Peyer's patch (tissue), 4 donors: ENCODE results near the gene EXOSC10. TPM values are rescaled to one million over a fixed set of nuclear protein-coding genes. Genes with fewer than 3 reads are reported as not detected.
"Not testable (repeated sequence)": the region's sequence is repeated elsewhere in the genome, so short reads cannot be mapped to it uniquely, and the experiment has no call there.

Experiments
- DNase-seq, 3 donors: peaks; one replicate each; pipeline ENCODE4 v3.0.0-alpha.2; 2017 to 2019
- H3K27ac ChIP-seq, 4 donors: fragments of 200-600 bp; sonication (generic); one replicate each; pipeline ENCODE4 v1.5.1; 2016 to 2019
- H3K27me3 ChIP-seq, 2 donors: fragments of 200-600 bp; sonication (generic); one replicate each; pipeline ENCODE4 v1.5.1; 2019
- H3K36me3 ChIP-seq, 3 donors: fragments of 200-600 bp; sonication (generic); one replicate each; pipeline ENCODE4 v1.5.1; 2016 to 2019
- H3K4me1 ChIP-seq, 4 donors: fragments of 200-600 bp; sonication (generic); one replicate each; pipeline ENCODE4 v1.5.1; 2016 to 2019
- H3K4me3 ChIP-seq, 4 donors: fragments of 200-600 bp; sonication (generic); 1 replicate in 3 of 4; 2 replicates in 1 of 4; pipeline ENCODE4 v1.5.1; 2016 to 2019; ENCODE audit warnings: mild to moderate bottlenecking in 1 of 4
- H3K9me3 ChIP-seq, 4 donors: fragments of 200-600 bp; sonication (generic); one replicate each; pipeline ENCODE4 v1.5.1; 2016 to 2019; ENCODE audit warnings: mild to moderate bottlenecking in 1 of 4
- CTCF ChIP-seq, 6 experiments: fragments of 450-650 bp in 4 of 6; fragments of 200-600 bp in 2 of 6; sonication (generic) in 1 of 6; IDR thresholded peaks; one replicate each; pipeline ENCODE4 v1.5.1; 2017 to 2019; ENCODE audit warnings: antibody characterized with exemption in 6 of 6, mild to moderate bottlenecking in 3 of 6, moderate library complexity in 1 of 6
- POLR2A ChIP-seq, 2 donors: fragments of 450-650 bp; IDR thresholded peaks; one replicate each; pipeline ENCODE4 v1.5.1; 2017; ENCODE audit warnings: antibody characterized with exemption in 2 of 2, mild to moderate bottlenecking in 2 of 2, moderate library complexity in 2 of 2
- total RNA-seq, 4 donors: library from RNA; depleted of rRNA; stranded (reverse); fragments of >200 nt; gene quantifications; one replicate each; pipeline ENCODE4 v1.1.0, GENCODE V29; 2016

Gene EXOSC10
- total RNA-seq, 4 donors from 2014 or later, result 55.0 to 152 (median 71.7) TPM

- Histone ChIP-seq H3K36me3 (no peaks in the 10 kb centered on the region), H3K27ac (no peak overlapping the region), H3K4me3 (no peak overlapping the region), H3K9me3 (no peaks in the 10 kb centered on the region), H3K27me3 (no peaks in the 10 kb centered on the region), H3K4me1 (no peaks in the 10 kb centered on the region)
- DNase-seq, result no peak
- no peak for TF ChIP-seq CTCF (IDR thresholded peaks at IDR 0.05)
- no peak for TF ChIP-seq POLR2A (IDR thresholded peaks at IDR 0.05)
Measured at GRCh38 chr1:11042995-11043874, 56.4 kb downstream of the EXOSC10 start.

- Histone ChIP-seq H3K27me3 (no peaks in the 10 kb centered on the region), H3K27ac (no peak overlapping the region), H3K9me3 (no peaks in the 10 kb centered on the region), H3K4me3 (no peak overlapping the region), H3K4me1 (no peaks in the 10 kb centered on the region), H3K36me3 (no peaks in the 10 kb centered on the region)
- no peak for TF ChIP-seq CTCF (IDR thresholded peaks at IDR 0.05)
- TF ChIP-seq POLR2A (IDR thresholded peaks at IDR 0.05), result no peak
- no peak for DNase-seq
Measured at GRCh38 chr1:11042065-11042464, 57.6 kb downstream of the EXOSC10 start.

- TF ChIP-seq POLR2A (IDR thresholded peaks at IDR 0.05), result no peak
- no peak for TF ChIP-seq CTCF (IDR thresholded peaks at IDR 0.05)
- Histone ChIP-seq H3K4me3 (no peak overlapping the region), H3K9me3 (no peaks in the 10 kb centered on the region), H3K4me1 (no peaks in the 10 kb centered on the region), H3K27ac (no peak overlapping the region), H3K27me3 (no peaks in the 10 kb centered on the region), H3K36me3 (no peaks in the 10 kb centered on the region)
- no peak for DNase-seq
Measured at GRCh38 chr1:11041048-11041447, 58.6 kb downstream of the EXOSC10 start.

- H3K27me3 ChIP-seq, H3K27ac ChIP-seq, H3K4me1 ChIP-seq, H3K9me3 ChIP-seq, H3K4me3 ChIP-seq, H3K36me3 ChIP-seq, DNase-seq: not testable (repeated sequence)
Measured at GRCh38 chr1:11040105-11040429, 59.6 kb downstream of the EXOSC10 start.

GRCh38 chr1:11039351-11040104 is 60.1 kb downstream of the EXOSC10 start:
- Histone ChIP-seq H3K36me3 (no peaks in the 10 kb centered on the region), H3K4me1 (no peaks in the 10 kb centered on the region), H3K9me3 (no peaks in the 10 kb centered on the region), H3K4me3 (no peak overlapping the region), H3K27ac (no peak overlapping the region), H3K27me3 (no peaks in the 10 kb centered on the region)
- DNase-seq, result no peak
- TF ChIP-seq POLR2A (IDR thresholded peaks at IDR 0.05) (no peak), CTCF (IDR thresholded peaks at IDR 0.05) (no peak)

- TF ChIP-seq CTCF (IDR thresholded peaks at IDR 0.05) (peak; percentile 83 to 98 (median 94)), POLR2A (IDR thresholded peaks at IDR 0.05) (no peak)
- Histone ChIP-seq H3K27me3 (no peaks in the 10 kb centered on the region), H3K36me3 (no peaks in the 10 kb centered on the region), H3K27ac (no peak overlapping the region), H3K4me1 (no peaks in the 10 kb centered on the region), H3K9me3 (no peaks in the 10 kb centered on the region), H3K4me3 (no peak overlapping the region)
- DNase-seq, result peak; percentile 87 to 95 (median 91)
Measured at GRCh38 chr1:11037740-11038182, 61.9 kb downstream of the EXOSC10 start.

- not testable (repeated sequence) for H3K36me3 ChIP-seq, H3K4me3 ChIP-seq, H3K27ac ChIP-seq, H3K27me3 ChIP-seq, H3K4me1 ChIP-seq, DNase-seq, H3K9me3 ChIP-seq
Measured at GRCh38 chr1:11037019-11037739, 62.5 kb downstream of the EXOSC10 start.
